Stimulated activated CD8-positive, alpha-beta memory T cell treated with anti-CD3 and anti-CD28 coated beads, Interleukin-15, amount 100 ng/mL, for 4 hours (primary cell): ENCODE measurements around the gene GPC1.

Experiments used
- DNase-seq, 2 donors: peaks; one replicate each; pipeline ENCODE4 v3.0.0-alpha.2; 2020; ENCODE audit warnings: low read depth in 2 of 2

GPC1 gene

GRCh38 chr2:240456447-240457222 lies 21.2 kb downstream of the GPC1 start:
- no peak for DNase-seq

GRCh38 chr2:240457223-240458043 lies 22.0 kb downstream of the GPC1 start:
- DNase-seq, result no peak

- DNase-seq, result no peak
These were observed 22.8 kb downstream of the GPC1 start for GRCh38 chr2:240458044-240458899.

GRCh38 chr2:240458900-240459391 lies 23.5 kb downstream of the GPC1 start:
- no peak for DNase-seq

GRCh38 chr2:240459401-240460252 lies 24.2 kb downstream of the GPC1 start:
- no peak for DNase-seq

GRCh38 chr2:240460253-240460711 lies 24.8 kb downstream of the GPC1 start:
- no peak for DNase-seq

GRCh38 chr2:240460781-240461431 lies 25.4 kb downstream of the GPC1 start:
- DNase-seq, result no peak

GRCh38 chr2:240461471-240462072 lies 26.1 kb downstream of the GPC1 start:
- no peak for DNase-seq

- DNase-seq, result no peak
These were observed 26.7 kb downstream of the GPC1 start for GRCh38 chr2:240462073-240462706.

- DNase-seq, result no peak
These were observed 27.3 kb downstream of the GPC1 start for GRCh38 chr2:240462707-240463273.

GRCh38 chr2:240463274-240463865 lies 27.9 kb downstream of the GPC1 start:
- DNase-seq, result no peak

- DNase-seq, result no peak
These were observed 28.5 kb downstream of the GPC1 start for GRCh38 chr2:240463866-240464481.

GRCh38 chr2:240464514-240465241 lies 29.2 kb downstream of the GPC1 start:
- no peak for DNase-seq

- DNase-seq, result no peak
These were observed 29.9 kb downstream of the GPC1 start for GRCh38 chr2:240465268-240465764.

- DNase-seq, result no peak
These were observed 30.5 kb downstream of the GPC1 start for GRCh38 chr2:240465765-240466578.

GRCh38 chr2:240466579-240467148 lies 31.2 kb downstream of the GPC1 start:
- DNase-seq, result no peak
